NCI-H345 treated with DMSO at 0.1 percent for 48 hours (cell line): Measurements from ENCODE around the gene SH3RF3.

ENCODE experiments used
- DNase-seq: peaks from one replicate; lab custom pipeline; 2025; ENCODE audit not compliant: unreplicated experiment; lab: John Stamatoyannopoulos, UW

SH3RF3 gene

GRCh38 chr2:109444916-109445315, 315.9 kb downstream of the SH3RF3 start:
- DNase-seq, result no peak

DNA sequence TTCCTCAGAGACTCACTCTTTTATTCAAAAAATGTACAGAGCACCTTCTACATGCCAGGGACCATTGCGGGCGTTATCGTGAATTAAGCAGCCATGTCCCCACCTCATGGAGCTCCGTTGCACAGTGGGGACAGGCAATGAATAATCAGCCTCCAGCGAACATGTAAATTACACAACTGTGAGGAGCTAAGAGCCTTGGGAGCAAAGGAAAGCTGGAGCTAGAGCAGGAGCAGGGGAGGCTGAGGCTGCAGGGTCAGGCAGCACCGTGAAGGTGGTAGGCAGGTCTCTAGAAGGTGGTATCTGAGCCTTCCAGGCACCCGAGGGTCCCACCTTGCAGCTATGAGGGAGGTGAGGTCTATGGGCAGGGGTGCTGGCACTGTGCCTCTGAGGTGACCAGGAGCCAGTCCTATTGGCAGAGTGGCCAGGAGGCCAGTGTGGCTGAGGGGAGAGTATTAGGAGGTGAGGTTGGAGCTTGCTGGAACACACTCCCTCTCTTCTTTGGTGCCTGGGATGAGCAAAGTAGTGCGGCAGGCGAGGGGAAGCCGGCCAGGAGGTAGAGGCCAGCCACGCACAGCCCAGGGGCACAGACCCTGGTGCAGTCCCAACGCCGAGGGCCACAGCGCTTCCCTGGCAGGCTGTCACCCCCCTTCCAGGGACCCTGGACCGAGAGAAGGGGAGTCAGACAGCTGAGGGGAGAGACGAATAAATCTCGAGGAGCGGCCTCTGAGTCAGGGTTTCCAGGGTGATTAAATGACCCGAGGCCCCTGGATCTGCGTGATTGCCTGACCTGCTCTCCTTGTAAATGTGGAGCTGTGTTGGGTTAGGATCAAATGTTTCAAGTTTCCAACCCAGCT, 317.5 kb downstream of the SH3RF3 start:
- no peak for DNase-seq

GRCh38 chr2:109447251-109447661, 318.3 kb downstream of the SH3RF3 start:
- no peak for DNase-seq

GRCh38 chr2:109447776-109448175, 318.8 kb downstream of the SH3RF3 start:
- no peak for DNase-seq

DNA sequence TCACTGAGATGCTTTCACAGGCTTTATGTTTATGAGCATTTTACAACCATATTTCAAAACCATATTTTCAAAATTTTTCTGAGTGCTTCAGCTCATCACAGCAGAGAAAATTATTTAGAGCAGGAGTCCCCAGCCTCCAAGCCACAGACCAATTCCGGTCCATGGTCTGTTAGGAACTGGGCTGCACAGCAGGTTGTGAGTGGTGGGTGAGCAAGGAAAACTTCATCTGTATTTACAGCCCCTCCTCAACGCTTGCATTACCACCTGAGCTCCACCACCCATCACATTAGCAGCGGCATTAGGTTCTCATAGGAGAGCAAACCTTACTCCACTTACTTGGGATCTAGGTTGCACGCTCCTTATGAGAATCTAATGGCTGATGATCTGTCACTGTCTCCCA, 319.2 kb downstream of the SH3RF3 start:
- DNase-seq, result no peak

- DNase-seq, result no peak
Observed at GRCh38 chr2:109448946-109449788, 320.2 kb downstream of the SH3RF3 start.

- DNase-seq, result no peak
Observed at GRCh38 chr2:109450574-109451273, 321.7 kb downstream of the SH3RF3 start.

DNA sequence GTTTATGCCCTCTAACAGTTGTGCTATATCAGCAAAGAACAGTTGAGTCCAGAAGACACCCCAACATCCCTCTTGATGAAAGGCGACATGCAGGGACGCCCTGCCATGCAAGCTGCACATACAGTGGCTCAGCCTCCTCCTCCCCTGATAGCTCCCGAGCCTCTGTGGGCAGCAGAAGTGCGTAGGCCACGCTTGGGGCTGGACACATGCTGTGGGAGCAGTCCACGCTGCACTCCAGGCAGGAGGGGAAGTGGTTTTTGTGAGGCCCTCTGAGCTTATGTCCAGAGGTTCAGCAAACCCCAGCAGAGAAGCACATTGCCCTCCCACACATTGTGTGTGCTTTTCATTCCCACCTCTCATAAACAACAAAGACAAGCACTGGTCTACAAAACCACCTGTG, 322.7 kb downstream of the SH3RF3 start:
- DNase-seq, result no peak

DNA sequence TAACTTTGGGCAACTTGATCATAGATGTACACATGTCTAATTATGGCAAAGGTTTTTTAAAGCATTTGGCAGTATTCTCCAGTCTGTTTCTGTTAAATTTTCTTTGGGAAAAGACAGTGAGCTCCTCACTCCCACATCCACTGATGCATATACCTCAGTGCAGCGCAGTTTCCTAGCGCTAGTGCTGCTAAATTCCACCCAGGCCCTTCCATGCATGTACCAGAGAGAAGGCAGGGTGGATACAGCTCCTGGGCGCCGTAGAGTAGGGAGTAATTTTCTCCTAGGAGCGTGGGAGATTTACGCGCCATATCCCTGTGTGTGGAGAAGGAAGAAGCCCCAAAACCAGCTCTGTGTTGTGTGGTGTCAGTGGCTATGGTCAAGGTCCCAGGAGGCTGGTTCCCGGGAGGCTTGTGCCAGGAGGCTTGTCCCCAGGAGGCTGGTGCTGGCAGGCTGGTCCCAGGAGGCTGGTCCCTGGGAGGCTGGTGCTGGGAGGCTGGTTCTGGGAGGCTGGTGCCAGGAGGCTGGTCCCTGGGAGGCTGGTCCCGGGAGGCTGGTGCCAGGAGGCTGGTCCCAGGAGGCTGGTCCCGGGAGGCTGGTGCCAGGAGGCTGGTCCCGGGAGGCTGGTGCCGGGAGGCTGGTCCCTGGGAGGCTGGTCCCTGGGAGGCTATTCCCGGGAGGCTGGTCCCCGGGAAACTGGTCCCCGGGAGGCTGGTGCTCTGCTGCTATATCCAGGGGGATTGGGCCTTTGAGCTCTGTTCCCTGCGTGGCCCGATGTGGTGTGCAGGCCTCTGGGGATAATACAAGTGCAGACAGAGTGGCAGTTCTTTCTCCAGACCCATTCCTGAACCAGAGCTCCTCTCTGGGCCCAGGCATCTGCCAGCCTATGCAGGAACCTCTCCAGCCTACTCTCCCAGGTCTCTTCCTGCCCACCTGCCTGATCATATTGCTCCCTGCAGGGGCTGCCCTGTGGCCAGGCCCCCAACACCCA, 323.6 kb downstream of the SH3RF3 start:
- no peak for DNase-seq

DNA sequence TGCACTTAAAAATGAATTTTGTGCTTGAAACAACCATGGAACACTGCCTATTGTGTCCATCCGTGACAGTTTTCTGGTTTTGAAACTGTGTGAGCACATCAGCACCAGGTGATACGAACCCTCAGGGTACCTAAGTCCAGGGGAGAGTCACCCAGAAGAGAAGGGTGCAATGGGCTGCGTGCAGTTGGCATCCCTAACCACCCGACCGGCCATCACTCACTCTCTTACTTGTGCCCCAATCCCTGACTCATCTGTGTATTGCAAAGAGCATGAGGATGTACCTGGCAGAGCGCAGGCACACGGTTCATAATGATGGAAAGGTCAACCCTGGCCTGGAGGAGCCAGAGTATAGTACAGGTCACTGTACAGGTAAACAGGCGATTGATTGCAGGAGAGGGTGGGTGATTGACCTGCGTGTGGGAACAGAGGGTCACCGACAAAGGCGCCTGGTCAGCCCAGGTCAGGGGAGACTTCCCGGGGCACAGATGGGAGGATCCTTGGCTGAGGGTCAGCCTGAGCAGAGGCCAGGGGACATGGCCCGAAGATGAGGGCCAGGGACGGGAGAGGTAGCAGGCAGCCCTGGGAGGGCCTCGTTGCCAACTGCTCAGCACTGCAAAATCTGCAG, 324.5 kb downstream of the SH3RF3 start:
- no peak for DNase-seq

DNA sequence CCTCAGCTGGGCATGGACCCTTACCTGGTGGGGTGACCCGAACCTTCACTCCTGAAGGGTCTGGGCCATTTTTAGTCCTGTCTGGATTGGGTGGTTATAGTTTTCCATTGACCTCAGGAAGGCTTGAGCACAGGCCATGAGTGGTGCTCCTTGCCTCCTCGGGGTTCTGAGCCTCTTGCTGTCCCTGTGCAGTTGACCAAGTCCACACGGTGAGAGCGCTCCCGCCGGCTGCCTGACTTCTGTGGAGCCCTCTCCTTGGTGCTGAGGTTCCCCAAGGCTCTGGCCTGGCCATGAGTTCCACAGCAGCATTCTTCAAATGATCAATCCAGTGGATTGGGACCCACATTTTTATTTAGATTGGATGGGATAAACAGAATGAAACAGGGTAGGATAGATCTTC, 325.3 kb downstream of the SH3RF3 start:
- no peak for DNase-seq

DNA sequence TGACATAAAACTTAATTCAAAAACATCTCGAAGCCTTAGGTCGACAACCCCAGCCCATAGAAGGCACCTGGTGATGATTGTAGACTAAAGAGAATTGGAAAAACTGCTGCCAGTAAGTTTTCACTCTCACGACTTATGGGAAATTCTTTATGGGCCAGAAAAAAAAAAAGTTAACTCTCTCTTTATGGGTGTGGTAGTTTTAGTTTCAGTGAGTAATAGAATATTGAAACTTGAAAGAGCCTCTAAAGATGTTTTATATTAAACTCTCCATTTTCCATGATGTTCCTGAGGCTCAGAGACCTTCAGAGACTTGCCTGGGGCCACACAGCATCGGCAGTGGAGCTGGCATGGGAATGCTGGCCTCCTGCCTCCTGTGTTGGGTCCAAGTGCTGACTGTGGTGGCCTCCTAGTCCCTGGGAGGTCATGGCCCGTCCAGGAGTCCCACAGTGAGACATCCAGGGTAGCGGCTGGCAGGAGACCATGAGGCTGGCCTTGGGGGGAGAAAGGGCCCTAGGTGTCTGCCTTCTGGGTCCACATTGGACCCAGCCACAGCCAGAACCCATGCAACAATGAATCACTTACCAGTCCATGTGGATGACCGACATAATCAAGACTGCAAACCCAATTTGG, 325.9 kb downstream of the SH3RF3 start:
- no peak for DNase-seq

DNA sequence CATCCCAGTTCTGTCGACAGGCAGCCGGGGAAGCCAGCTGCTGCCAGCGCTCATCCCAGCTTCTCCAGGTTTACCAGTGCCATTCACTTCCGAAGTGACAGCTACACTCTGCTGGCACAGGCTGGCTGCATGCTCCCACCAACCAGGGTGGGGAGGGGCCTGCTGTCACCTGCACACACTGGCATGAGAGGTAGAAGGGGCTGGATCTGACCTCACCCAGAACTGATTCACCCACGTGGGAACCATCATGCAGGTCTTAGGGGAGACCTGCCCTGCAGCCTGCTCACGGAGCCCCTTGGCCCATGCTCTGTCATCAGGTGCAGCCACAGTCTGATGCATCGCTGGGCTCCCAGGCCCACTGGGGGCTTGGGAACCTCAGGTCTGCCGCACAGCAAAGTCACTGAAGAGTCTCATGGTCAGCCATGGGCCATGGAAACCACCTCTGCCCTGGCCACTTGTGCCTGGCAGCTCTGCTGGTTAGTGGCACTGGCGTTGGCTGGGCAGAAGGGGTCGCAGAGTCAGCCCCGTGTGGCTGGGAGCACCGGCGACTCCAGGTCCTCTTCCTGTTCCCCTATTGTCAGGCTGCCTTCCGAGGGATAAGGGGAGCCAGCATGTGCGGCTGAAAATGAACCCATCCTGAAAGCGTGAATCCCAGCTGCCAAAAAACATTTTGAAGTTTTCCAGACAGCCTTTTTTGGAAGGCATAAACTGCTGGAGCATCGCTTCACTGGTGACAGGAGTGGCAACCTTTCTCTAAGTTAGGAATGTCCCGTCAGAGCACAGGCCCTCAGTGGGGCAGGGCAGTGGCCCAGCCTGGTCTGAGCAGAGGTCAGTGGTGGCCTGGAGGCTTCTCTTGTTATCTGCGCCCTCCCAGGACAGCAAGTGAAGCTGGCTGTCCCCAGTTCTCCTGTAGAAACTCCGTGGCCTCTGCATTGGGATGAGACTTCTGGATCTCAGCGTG, 327.0 kb downstream of the SH3RF3 start:
- DNase-seq, result no peak

DNA sequence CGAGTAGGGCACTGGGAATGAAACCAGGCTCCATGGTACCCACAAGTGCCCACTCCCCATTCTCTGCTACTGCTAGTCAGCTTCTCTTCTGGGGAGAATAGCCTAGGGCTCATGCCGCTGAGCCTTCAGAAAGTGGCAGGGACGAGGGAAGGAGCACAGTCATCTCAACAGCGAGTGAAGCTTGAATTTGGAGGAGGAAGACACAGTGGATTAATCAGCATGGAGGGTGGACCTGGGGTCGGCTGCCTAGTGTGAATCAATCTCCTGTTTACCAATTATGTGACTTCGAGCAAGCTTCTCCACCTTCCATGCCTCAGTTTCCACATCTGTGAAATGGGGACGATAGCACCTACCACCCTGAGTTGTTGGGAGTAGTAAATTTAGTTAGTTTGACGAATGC, 327.8 kb downstream of the SH3RF3 start:
- no peak for DNase-seq

- DNase-seq, result no peak
Observed at GRCh38 chr2:109457366-109457765, 328.4 kb downstream of the SH3RF3 start.

DNA sequence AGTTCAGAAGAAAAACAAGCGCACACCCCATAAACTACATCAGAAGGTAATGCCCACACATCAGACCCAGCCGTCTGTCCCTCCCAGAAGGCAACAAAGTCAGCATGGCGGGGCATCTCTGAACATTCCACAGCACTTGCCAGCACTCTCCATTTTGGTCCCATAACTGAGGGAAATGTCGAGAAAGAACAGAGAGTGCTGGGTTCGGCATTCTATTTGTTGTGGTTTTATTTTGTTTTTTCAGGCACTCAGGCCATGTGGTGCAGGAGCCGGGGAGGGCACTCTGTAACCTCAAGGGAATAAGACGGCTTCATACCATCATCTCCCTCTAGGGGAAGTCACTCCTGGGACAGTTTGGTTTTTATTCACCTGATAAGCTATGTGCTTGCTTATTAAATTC, 328.8 kb downstream of the SH3RF3 start:
- DNase-seq, result no peak

DNA sequence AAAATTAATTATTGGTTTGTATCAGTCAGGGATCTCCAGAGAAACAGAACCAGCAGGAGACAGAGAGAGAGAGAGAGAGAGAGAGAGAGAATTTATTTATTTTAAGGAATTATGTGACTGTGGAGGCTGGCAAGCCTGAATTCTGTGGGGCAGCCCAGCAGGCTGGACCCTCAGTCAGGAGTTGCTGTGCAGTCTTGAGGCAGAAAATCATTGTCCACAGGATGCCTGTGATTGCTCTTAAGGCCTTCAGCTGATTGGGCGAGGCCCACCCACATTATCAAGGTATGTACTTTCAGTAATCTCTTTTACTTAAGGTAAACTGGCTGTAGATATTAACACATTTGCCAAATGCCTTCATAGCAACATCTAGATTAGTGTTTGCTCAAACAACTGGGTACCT, 329.5 kb downstream of the SH3RF3 start:
- no peak for DNase-seq

DNA sequence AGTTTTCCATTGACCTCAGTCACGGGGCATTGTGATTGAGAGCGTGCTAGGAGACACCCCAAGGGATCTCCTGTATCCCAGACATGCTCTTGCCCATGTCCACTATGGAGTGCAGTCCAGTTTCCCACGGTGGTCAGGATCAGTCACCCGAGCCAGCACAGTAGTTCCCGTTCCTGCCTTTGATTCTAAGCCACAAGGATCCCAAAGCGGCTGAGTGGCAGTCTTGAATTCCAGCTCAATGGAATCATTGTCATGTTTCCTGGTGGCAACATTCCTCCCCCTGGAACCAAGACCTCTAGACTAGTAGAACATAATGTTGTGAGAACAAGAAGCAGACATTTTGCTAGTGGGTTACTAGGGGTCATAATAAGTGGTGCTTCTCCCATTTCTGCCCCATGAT, 330.5 kb downstream of the SH3RF3 start:
- no peak for DNase-seq
